ENCODE data around the gene TRIM63. TPM values are rescaled to one million over a fixed set of nuclear protein-coding genes. Genes with fewer than 3 reads are reported as not detected.

TRIM63 gene
- total RNA-seq, 1 experiment from 2014 or later: not detected

DNA sequence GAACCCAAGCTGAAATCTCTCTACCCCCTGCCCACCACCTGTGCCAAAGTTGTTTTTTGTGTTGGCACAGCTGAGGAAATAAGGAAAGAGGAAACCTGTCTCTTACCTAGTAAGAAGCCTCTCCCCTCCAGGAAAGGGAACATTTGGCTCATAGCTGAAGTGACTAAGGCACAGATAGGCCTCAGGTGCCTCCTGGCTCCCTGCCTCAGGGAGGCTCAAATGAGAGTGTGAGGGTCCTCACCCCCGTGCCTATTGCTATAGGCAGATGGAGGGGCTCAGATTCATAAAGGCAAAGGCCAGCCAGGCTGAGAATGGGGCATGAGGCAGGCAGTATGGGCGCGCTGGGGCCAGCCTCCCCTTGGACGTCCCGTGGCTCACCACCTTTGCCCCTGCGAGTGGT, 29.0 kb downstream of the TRIM63 start:
- no TSS peak for BruUV-seq (replicated peaks)
- in situ Hi-C loops (cut with HindIII; ENCODE audit: low pct_unique_long_range_greater_than_20kb, low sequenced_read_pairs) (no loop called here), intact Hi-C loops (cut with micrococcal nuclease; ENCODE audit: unreplicated experiment) (loop anchor here (5.0 to 10.0 kb wide), 3 partner anchors 56 to 109 kb away; partner anchors contain the start of gene PDIK1L)
- no peaks in the 10 kb centered on the region for H3K9me3 ChIP-seq (ENCODE audit: control insufficient read depth, insufficient read depth, low read depth, low read length)
- ChIA-PET POLR2A (interaction anchor here (0.6 kb wide), 1 partner anchor 175 kb away, joined by 8 read pairs; no protein-coding TSS in a partner anchor), CTCF (no interaction called here)
- peaks cover 14% of the 10 kb centered on the region for H3K4me1 ChIP-seq (ENCODE audit: control insufficient read depth, insufficient read depth, low read length)
- peaks cover 2% of the 10 kb centered on the region; the same call in 1 of the 2 replicates for H3K36me3 ChIP-seq (ENCODE audit: control insufficient read depth, insufficient read depth, low read length)
- no peak overlapping the region for H3K27ac ChIP-seq (ENCODE audit: low read length)
- DNase-seq (ENCODE audit: low read depth, low spot score) (no peak), ATAC-seq (no peak)
- H3K27me3 ChIP-seq (ENCODE audit: control insufficient read depth, insufficient read depth, low read length): no peaks in the 10 kb centered on the region
- TF ChIP-seq, protein P1, sequence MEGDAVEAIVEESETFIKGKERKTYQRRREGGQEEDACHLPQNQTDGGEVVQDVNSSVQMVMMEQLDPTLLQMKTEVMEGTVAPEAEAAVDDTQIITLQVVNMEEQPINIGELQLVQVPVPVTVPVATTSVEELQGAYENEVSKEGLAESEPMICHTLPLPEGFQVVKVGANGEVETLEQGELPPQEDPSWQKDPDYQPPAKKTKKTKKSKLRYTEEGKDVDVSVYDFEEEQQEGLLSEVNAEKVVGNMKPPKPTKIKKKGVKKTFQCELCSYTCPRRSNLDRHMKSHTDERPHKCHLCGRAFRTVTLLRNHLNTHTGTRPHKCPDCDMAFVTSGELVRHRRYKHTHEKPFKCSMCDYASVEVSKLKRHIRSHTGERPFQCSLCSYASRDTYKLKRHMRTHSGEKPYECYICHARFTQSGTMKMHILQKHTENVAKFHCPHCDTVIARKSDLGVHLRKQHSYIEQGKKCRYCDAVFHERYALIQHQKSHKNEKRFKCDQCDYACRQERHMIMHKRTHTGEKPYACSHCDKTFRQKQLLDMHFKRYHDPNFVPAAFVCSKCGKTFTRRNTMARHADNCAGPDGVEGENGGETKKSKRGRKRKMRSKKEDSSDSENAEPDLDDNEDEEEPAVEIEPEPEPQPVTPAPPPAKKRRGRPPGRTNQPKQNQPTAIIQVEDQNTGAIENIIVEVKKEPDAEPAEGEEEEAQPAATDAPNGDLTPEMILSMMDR (IDR thresholded peaks at IDR 0.05): no peak
- TF ChIP-seq SIN3A (IDR thresholded peaks at IDR 0.05; ENCODE audit: borderline replicate concordance, insufficient read depth, low read depth, low read length): no peak
- TF ChIP-seq, protein P2, sequence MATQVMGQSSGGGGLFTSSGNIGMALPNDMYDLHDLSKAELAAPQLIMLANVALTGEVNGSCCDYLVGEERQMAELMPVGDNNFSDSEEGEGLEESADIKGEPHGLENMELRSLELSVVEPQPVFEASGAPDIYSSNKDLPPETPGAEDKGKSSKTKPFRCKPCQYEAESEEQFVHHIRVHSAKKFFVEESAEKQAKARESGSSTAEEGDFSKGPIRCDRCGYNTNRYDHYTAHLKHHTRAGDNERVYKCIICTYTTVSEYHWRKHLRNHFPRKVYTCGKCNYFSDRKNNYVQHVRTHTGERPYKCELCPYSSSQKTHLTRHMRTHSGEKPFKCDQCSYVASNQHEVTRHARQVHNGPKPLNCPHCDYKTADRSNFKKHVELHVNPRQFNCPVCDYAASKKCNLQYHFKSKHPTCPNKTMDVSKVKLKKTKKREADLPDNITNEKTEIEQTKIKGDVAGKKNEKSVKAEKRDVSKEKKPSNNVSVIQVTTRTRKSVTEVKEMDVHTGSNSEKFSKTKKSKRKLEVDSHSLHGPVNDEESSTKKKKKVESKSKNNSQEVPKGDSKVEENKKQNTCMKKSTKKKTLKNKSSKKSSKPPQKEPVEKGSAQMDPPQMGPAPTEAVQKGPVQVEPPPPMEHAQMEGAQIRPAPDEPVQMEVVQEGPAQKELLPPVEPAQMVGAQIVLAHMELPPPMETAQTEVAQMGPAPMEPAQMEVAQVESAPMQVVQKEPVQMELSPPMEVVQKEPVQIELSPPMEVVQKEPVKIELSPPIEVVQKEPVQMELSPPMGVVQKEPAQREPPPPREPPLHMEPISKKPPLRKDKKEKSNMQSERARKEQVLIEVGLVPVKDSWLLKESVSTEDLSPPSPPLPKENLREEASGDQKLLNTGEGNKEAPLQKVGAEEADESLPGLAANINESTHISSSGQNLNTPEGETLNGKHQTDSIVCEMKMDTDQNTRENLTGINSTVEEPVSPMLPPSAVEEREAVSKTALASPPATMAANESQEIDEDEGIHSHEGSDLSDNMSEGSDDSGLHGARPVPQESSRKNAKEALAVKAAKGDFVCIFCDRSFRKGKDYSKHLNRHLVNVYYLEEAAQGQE (IDR thresholded peaks at IDR 0.05; ENCODE audit: insufficient read depth in 1 of 2, low read depth in 2 of 2, low read length in 1 of 2): no peak
- no peak for TF ChIP-seq TCF7L2 (IDR thresholded peaks at IDR 0.05; ENCODE audit: low read depth, low read length)
- TF ChIP-seq POLR2AphosphoS5 (IDR thresholded peaks at IDR 0.05; ENCODE audit: low read depth, low read length): no peak
- no peak overlapping the region for H3K4me3 ChIP-seq (ENCODE audit: low read depth in 2 of 2, low read length in 2 of 2)

DNA sequence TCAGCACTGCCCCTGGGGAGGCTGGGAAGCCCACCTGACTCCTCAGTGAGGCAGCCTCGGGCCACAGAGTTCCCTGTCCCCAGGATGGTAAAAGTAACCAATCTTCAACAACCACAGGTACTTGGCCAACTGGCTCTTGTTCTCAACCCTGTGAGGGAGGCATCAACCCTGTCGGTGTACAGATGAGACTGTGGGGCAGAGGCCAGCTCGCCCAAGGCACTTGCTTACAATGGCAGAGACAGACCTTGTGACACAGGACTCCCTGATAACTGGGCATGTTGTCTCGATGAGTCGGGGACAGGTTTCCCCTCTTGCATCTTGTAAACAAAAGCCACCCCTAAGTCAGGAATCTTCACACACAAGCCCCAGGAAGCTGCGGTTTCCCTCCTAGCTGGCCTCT, 29.5 kb downstream of the TRIM63 start:
- no peak overlapping the region for H3K27ac ChIP-seq (ENCODE audit: low read length)
- no peak for TF ChIP-seq POLR2AphosphoS5 (IDR thresholded peaks at IDR 0.05; ENCODE audit: low read depth, low read length)
- TF ChIP-seq TCF7L2 (IDR thresholded peaks at IDR 0.05; ENCODE audit: low read depth, low read length): no peak
- peaks cover 14% of the 10 kb centered on the region for H3K4me1 ChIP-seq (ENCODE audit: control insufficient read depth, insufficient read depth, low read length)
- no TSS peak for BruUV-seq (replicated peaks)
- in situ Hi-C loops (cut with HindIII; ENCODE audit: low pct_unique_long_range_greater_than_20kb, low sequenced_read_pairs) (no loop called here), intact Hi-C loops (cut with micrococcal nuclease; ENCODE audit: unreplicated experiment) (loop anchor here (5.0 to 10.0 kb wide), 3 partner anchors 57 to 109 kb away; partner anchors contain the start of gene PDIK1L)
- H3K4me3 ChIP-seq (ENCODE audit: low read depth in 2 of 2, low read length in 2 of 2): no peak overlapping the region
- peaks cover 2% of the 10 kb centered on the region; the same call in 1 of the 2 replicates for H3K36me3 ChIP-seq (ENCODE audit: control insufficient read depth, insufficient read depth, low read length)
- CTCF ChIA-PET: no interaction called here
- DNase-seq (ENCODE audit: low read depth, low spot score) (no peak), ATAC-seq (no peak)
- no peaks in the 10 kb centered on the region for H3K27me3 ChIP-seq (ENCODE audit: control insufficient read depth, insufficient read depth, low read length)
- POLR2A ChIA-PET: interaction anchor here (0.6 kb wide), 1 partner anchor 175 kb away, joined by 8 read pairs; no protein-coding TSS in a partner anchor
- H3K9me3 ChIP-seq (ENCODE audit: control insufficient read depth, insufficient read depth, low read depth, low read length): no peaks in the 10 kb centered on the region

DNA sequence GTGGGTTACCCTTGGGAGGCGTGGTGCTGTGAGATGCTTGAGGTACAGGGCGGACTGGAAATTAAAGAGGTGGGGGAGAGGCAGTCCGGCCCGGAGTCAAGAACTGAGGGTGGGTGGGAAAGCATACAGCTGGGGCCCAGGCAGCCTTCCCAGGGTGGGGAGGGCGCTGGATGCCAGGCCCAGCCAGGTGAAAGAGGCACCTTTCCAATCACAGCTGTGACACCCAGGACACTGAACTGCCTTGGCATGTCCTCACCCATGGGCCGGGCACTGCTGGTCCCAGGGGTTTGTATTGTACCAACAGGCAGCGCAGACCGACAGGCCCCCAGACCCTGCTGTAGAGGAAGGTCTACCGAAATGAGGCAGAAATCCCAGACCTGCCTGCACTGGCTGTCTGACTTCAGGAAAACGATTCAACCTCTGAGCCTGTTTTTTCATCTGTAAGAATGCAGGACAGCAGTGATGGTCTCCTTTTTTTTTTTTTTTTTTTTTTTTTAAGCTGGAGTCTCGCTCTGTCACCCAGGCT, 30.6 kb downstream of the TRIM63 start:
- CTCF ChIA-PET: interaction anchor here (0.6 to 2.5 kb wide), 7 partner anchors 8 to 303 kb away, joined by 3 to 17 read pairs (median 4); partner anchors contain the start of gene CEP85
- ATAC-seq (no peak), DNase-seq (ENCODE audit: low read depth, low spot score) (no peak)
- Histone ChIP-seq H3K4me3 (ENCODE audit: low read depth in 2 of 2, low read length in 2 of 2) (no peak overlapping the region), H3K27me3 (ENCODE audit: control insufficient read depth, insufficient read depth, low read length) (no peaks in the 10 kb centered on the region), H3K9me3 (ENCODE audit: control insufficient read depth, insufficient read depth, low read depth, low read length) (no peaks in the 10 kb centered on the region), H3K36me3 (ENCODE audit: control insufficient read depth, insufficient read depth, low read length) (peaks cover 2% of the 10 kb centered on the region; the same call in 1 of the 2 replicates), H3K4me1 (ENCODE audit: control insufficient read depth, insufficient read depth, low read length) (peaks cover 14% of the 10 kb centered on the region), H3K27ac (ENCODE audit: low read length) (no peak overlapping the region)
- POLR2A ChIA-PET: no interaction called here
- TF ChIP-seq, protein P1 (IDR thresholded peaks at IDR 0.05): no peak
- no peak for TF ChIP-seq TCF7L2 (IDR thresholded peaks at IDR 0.05; ENCODE audit: low read depth, low read length)
- in situ Hi-C loops (cut with HindIII; ENCODE audit: low pct_unique_long_range_greater_than_20kb, low sequenced_read_pairs) (no loop called here), intact Hi-C loops (cut with micrococcal nuclease; ENCODE audit: unreplicated experiment) (loop anchor here (5.0 to 10.0 kb wide), 3 partner anchors 58 to 110 kb away; partner anchors contain the start of gene PDIK1L)
- BruUV-seq (replicated peaks): no TSS peak

All from Panc1 (cell line).